PFSK-1 (cell line): ENCODE data around the gene NUDT4.

Experiments used
- FOXP2 ChIP-seq: optimal IDR thresholded peaks from 2 replicates; pipeline ENCODE3; 2011; ENCODE audit warnings: borderline replicate concordance, control low read depth, inconsistent platforms; ENCODE audit not compliant: insufficient read depth; ENCODE audit errors: extremely low read length, extremely low read depth
- POLR2AphosphoS5 ChIP-seq: IDR thresholded peaks from 2 replicates; pipeline ENCODE4 v1.6.1; 2012; ENCODE audit warnings: low read depth, mild to moderate bottlenecking, control low read depth, low read length, moderate library complexity
- REST ChIP-seq, 2 experiments: IDR thresholded peaks; 2 replicates each; pipeline versions ENCODE4 v1.6.1 to v1.8.0; 2011 to 2012; ENCODE audit warnings: low read depth in 2 of 2, low read length in 2 of 2, control low read depth in 1 of 2, inconsistent platforms in 1 of 2, mild to moderate bottlenecking in 1 of 2, moderate library complexity in 1 of 2; ENCODE audit not compliant: insufficient read depth in 1 of 2
- SIN3A ChIP-seq: IDR thresholded peaks from 2 replicates; pipeline ENCODE4 v1.6.1; 2012; ENCODE audit warnings: mild to moderate bottlenecking, low read length, moderate library complexity, borderline replicate concordance; ENCODE audit not compliant: insufficient read depth
- TAF1 ChIP-seq: IDR thresholded peaks from 2 replicates; pipeline ENCODE4 v1.6.1; 2012; ENCODE audit warnings: low read length, control low read depth, borderline replicate concordance; ENCODE audit not compliant: insufficient read depth

The NUDT4 gene

GRCh38 chr12:93370947-93371346, 6.8 kb upstream of the NUDT4 start:
- TF ChIP-seq SIN3A (no peak), TAF1 (no peak), POLR2AphosphoS5 (no peak)

- TF ChIP-seq FOXP2 (no peak), POLR2AphosphoS5 (no peak), TAF1 (no peak), SIN3A (no peak), REST (IDR thresholded peaks at IDR 0.05; ENCODE audit: insufficient read depth in 1 of 2, low read depth in 2 of 2, low read length in 2 of 2) (no peak)
Observed at GRCh38 chr12:93373961-93374656, 3.6 kb upstream of the NUDT4 start.

- TF ChIP-seq POLR2AphosphoS5 (no peak), REST (IDR thresholded peaks at IDR 0.05; ENCODE audit: insufficient read depth in 1 of 2, low read depth in 2 of 2, low read length in 2 of 2) (no peak), SIN3A (no peak), FOXP2 (no peak), TAF1 (no peak)
Observed at GRCh38 chr12:93375906-93376305, 1.8 kb upstream of the NUDT4 start.

GRCh38 chr12:93376436-93377251, 1.1 kb upstream of the NUDT4 start:
- no peak for TF ChIP-seq POLR2AphosphoS5
- TF ChIP-seq REST (IDR thresholded peaks at IDR 0.05; ENCODE audit: insufficient read depth in 1 of 2, low read depth in 2 of 2, low read length in 2 of 2): no peak
- TF ChIP-seq FOXP2: no peak
- TF ChIP-seq SIN3A: no peak
- no peak for TF ChIP-seq TAF1

- TF ChIP-seq REST (IDR thresholded peaks at IDR 0.05; ENCODE audit: insufficient read depth in 1 of 2, low read depth in 2 of 2, low read length in 2 of 2): 0 out of 4 replicates have a peak, but pooled peaks of 1 of the 2 experiments have one; percentile 15
Observed at GRCh38 chr12:93378196-93378997, 672 bp downstream of the NUDT4 start.
